Neural crest cell (in vitro differentiated cells): Measurements from ENCODE around the gene YKT6. TPM values are rescaled to one million over a fixed set of nuclear protein-coding genes. Genes with fewer than 3 reads are reported as not detected.

Experiments
- DNase-seq: peaks from one replicate; pipeline ENCODE4 v3.0.0; 2021; ENCODE audit warnings: low read depth, mixed read lengths, low spot score
- H3K27ac Mint-ChIP-seq: one replicate; pipeline ENCODE4 v1.8.0; 2021; ENCODE audit warnings: mild to moderate bottlenecking, mixed read lengths; ENCODE audit not compliant: unreplicated experiment
- H3K27me3 Mint-ChIP-seq: 2 replicates; pipeline ENCODE4 v1.8.0; 2021; ENCODE audit warnings: low read depth, mild to moderate bottlenecking, mixed read lengths
- H3K36me3 Mint-ChIP-seq: 2 replicates; pipeline ENCODE4 v1.8.0; 2021; ENCODE audit warnings: low read depth, mild to moderate bottlenecking, mixed read lengths
- H3K4me1 Mint-ChIP-seq: 2 replicates; pipeline ENCODE4 v1.8.0; 2021; ENCODE audit warnings: mixed read lengths
- H3K4me3 Mint-ChIP-seq: one replicate; pipeline ENCODE4 v1.8.0; 2021; ENCODE audit warnings: mild to moderate bottlenecking, mixed read lengths
- H3K9me3 Mint-ChIP-seq: 2 replicates; pipeline ENCODE4 v1.8.0; 2021; ENCODE audit warnings: mixed read lengths
- CTCF ChIP-seq: fragments of 200-600 bp; sonication (generic); conservative IDR thresholded peaks from 2 replicates; pipeline ENCODE4 v1.5.0; 2021; ENCODE audit warnings: antibody characterized with exemption, mild to moderate bottlenecking
- total RNA-seq: library from RNA; stranded (reverse); gene quantifications from 2 replicates; pipeline ENCODE4 v1.2.1, GENCODE V29; 2021

Gene YKT6
- total RNA-seq, 1 donor from 2014 or later = 97.4 TPM

GRCh38 chr7:44212018-44212417 is 11.2 kb downstream of the YKT6 start:
- H3K9me3 Mint-ChIP-seq = no peaks in the 10 kb centered on the region
- H3K27me3 Mint-ChIP-seq = no peaks in the 10 kb centered on the region
- no peak for DNase-seq
- peak overlapping the region; percentile 31 for H3K27ac Mint-ChIP-seq
- TF ChIP-seq CTCF = no peak
- H3K4me3 Mint-ChIP-seq = no peak overlapping the region
- H3K36me3 Mint-ChIP-seq = peaks cover 5% of the 10 kb centered on the region
- H3K4me1 Mint-ChIP-seq = peaks cover 14% of the 10 kb centered on the region

- Mint-ChIP-seq H3K4me3 (no peak overlapping the region), H3K9me3 (no peaks in the 10 kb centered on the region), H3K36me3 (peaks cover 5% of the 10 kb centered on the region), H3K4me1 (peaks cover 19% of the 10 kb centered on the region), H3K27me3 (no peaks in the 10 kb centered on the region), H3K27ac (no peak overlapping the region)
- no peak for TF ChIP-seq CTCF
- DNase-seq = no peak
These were observed 11.9 kb downstream of the YKT6 start for GRCh38 chr7:44212581-44213184.

GRCh38 chr7:44213206-44213876 is 12.6 kb downstream of the YKT6 start:
- Mint-ChIP-seq H3K36me3 (peaks cover 5% of the 10 kb centered on the region), H3K4me1 (peaks cover 25% of the 10 kb centered on the region), H3K9me3 (no peaks in the 10 kb centered on the region), H3K27ac (no peak overlapping the region), H3K4me3 (no peak overlapping the region), H3K27me3 (no peaks in the 10 kb centered on the region)
- TF ChIP-seq CTCF = no peak
- no peak for DNase-seq

GRCh38 chr7:44213877-44214388 is 13.2 kb downstream of the YKT6 start:
- Mint-ChIP-seq H3K27me3 (no peaks in the 10 kb centered on the region), H3K36me3 (peaks cover 3% of the 10 kb centered on the region), H3K9me3 (no peaks in the 10 kb centered on the region), H3K4me3 (peak overlapping the region; percentile 31), H3K4me1 (peaks cover 30% of the 10 kb centered on the region), H3K27ac (no peak overlapping the region)
- TF ChIP-seq CTCF = no peak
- DNase-seq = no peak

- Mint-ChIP-seq H3K27me3 (no peaks in the 10 kb centered on the region), H3K4me3 (no peak overlapping the region), H3K9me3 (no peaks in the 10 kb centered on the region), H3K36me3 (peaks cover 3% of the 10 kb centered on the region), H3K4me1 (peaks cover 30% of the 10 kb centered on the region), H3K27ac (peak overlapping the region; percentile 43)
- TF ChIP-seq CTCF = no peak
- no peak for DNase-seq
These were observed 14.8 kb downstream of the YKT6 start for GRCh38 chr7:44215531-44215930.
